ENCODE data around the gene DNAH17. TPM values are rescaled to one million over a fixed set of nuclear protein-coding genes. Genes with fewer than 3 reads are reported as not detected.

The DNAH17 gene
- total RNA-seq, 1 experiment from 2014 or later: 0.13 TPM

- no peak overlapping the region for H3K9ac ChIP-seq (ENCODE audit: extremely low read depth, insufficient read length, low read length)
- no peaks in the 10 kb centered on the region for H3K23me2 ChIP-seq (ENCODE audit: insufficient read length, low read depth, low read length, poor library complexity, severe bottlenecking)
- Mint-ChIP-seq H3K4me3 (no peak overlapping the region), H3K27me3 (ENCODE audit: low read depth) (no peaks in the 10 kb centered on the region), H3K36me3 (ENCODE audit: insufficient read depth in 1 of 3, low read depth in 3 of 3) (peaks cover 17 to 53% (median 43%) of the 10 kb centered on the region in 3 experiments; a peak in 6 of 7 replicates), H3K9me3 (no peaks in the 10 kb centered on the region), H3K4me1 (peaks cover 14 to 21% of the 10 kb centered on the region in 2 experiments), H3K27ac (peak overlapping the region; percentile 44 to 84 (median 49); a peak in 3 of 7 replicates)
- WGBS (ENCODE audit: extremely low coverage, insufficient read length, low lambda C conversion rate): no CpG with 5 or more reads among the region's 6 CpGs
- DNase-seq: no peak
- no peak overlapping the region for H2AFZ ChIP-seq (ENCODE audit: low read length)
- H2BK12ac ChIP-seq (ENCODE audit: insufficient read length, low read depth, low read length): no peak overlapping the region
- H3K9me3 ChIP-seq (ENCODE audit: control insufficient read depth, low read depth, low read length): no peaks in the 10 kb centered on the region
- H3K4me1 ChIP-seq (ENCODE audit: insufficient read depth, low read length): 0 out of 2 replicates have a peak, but pooled peaks cover 5% of the 10 kb centered on the region
- no peaks in the 10 kb centered on the region for H4K20me1 ChIP-seq (ENCODE audit: control insufficient read depth, insufficient read depth, insufficient read length)
- no peak overlapping the region for H2BK20ac ChIP-seq (ENCODE audit: low read depth, low read length, poor library complexity, severe bottlenecking)
- H3K79me1 ChIP-seq (ENCODE audit: insufficient read depth, low read depth, low read length, poor library complexity, severe bottlenecking): peaks cover 12% of the 10 kb centered on the region
- H3T11ph ChIP-seq (ENCODE audit: low read length): no peak overlapping the region
- no peak overlapping the region for H3K14ac ChIP-seq (ENCODE audit: insufficient read depth, low read length)
- H3K27me3 ChIP-seq (ENCODE audit: insufficient read depth, low read length): no peaks in the 10 kb centered on the region
- no peak overlapping the region for H4K91ac ChIP-seq (ENCODE audit: insufficient read length, low read depth, low read length)
- no peak overlapping the region for H3K27ac ChIP-seq (ENCODE audit: insufficient read length, low read depth, low read length)
- H3K18ac ChIP-seq (ENCODE audit: insufficient read length, low read depth, low read length): no peak overlapping the region
- no peak for TF ChIP-seq CTCF (conservative IDR thresholded peaks at IDR 0.05)
- H3K4me2 ChIP-seq (ENCODE audit: insufficient read depth, insufficient read length, low read length): no peak overlapping the region
- no peak overlapping the region for H2BK15ac ChIP-seq (ENCODE audit: low read depth, low read length)
- H3K79me2 ChIP-seq (ENCODE audit: insufficient read depth, low read length): peaks cover 34% of the 10 kb centered on the region; the same call in 1 of the 2 replicates
- H3K56ac ChIP-seq (ENCODE audit: insufficient read length, low read depth, low read length): no peak overlapping the region
- no peak overlapping the region for H2AK5ac ChIP-seq (ENCODE audit: insufficient read length, low read length)
- no peak overlapping the region for H2BK120ac ChIP-seq (ENCODE audit: low read depth, low read length, poor library complexity, severe bottlenecking)
- no peak overlapping the region for H4K8ac ChIP-seq (replicated peaks; ENCODE audit: insufficient read length, low read depth, low read length)
- H3K23ac ChIP-seq (ENCODE audit: insufficient read length, low read depth, low read length): no peak overlapping the region
- H4K5ac ChIP-seq (ENCODE audit: insufficient read length, low read depth, low read length): no peak overlapping the region
- H2BK5ac ChIP-seq (ENCODE audit: insufficient read length, low read length): no peak overlapping the region
- H3K4ac ChIP-seq (ENCODE audit: low read depth, low read length): no peak overlapping the region
These were observed 184.9 kb downstream of the DNAH17 start for GRCh38 chr17:78392295-78392694.

All from H9 (cell line).